ENCODE measurements around the gene XPO5.
"Not testable (repeated sequence)": the region's sequence is repeated elsewhere in the genome, so short reads cannot be mapped to it uniquely, and the experiment has no call there.

- not testable (repeated sequence) for TF ChIP-seq POLR2A, CTCF (IDR thresholded peaks at IDR 0.05)
Observed at GRCh38 chr6:43498291-43498690, 77.5 kb downstream of the XPO5 start.

Measured in adrenal gland (tissue), 5 donors.